T-helper 2 cell treated with Interferon-gamma antibody and Interleukin-4, amounts not matched to agents 100 ng/mL and 5 ng/mL, for 36 hours (primary cell): ENCODE measurements around the gene ACOXL. TPM values are rescaled to one million over a fixed set of nuclear protein-coding genes. Genes with fewer than 3 reads are reported as not detected.

Experiments
- intact Hi-C: fragments of 100-400 bp; cut with micrococcal nuclease; formaldehyde crosslinking; loops from one replicate; pipeline ENCODE4 v1.15.1; 2023
- total RNA-seq: library from RNA; stranded (reverse); gene quantifications from 2 replicates; pipeline ENCODE4 v1.2.3, GENCODE V29; 2022

ACOXL gene
- total RNA-seq, 1 donor from 2014 or later: 2.5 TPM

GRCh38 chr2:110852541-110853263 lies 120.3 kb downstream of the ACOXL start:
- intact Hi-C loops: loop anchor here (5.0 kb wide), 1 partner anchor 40 kb away; no protein-coding TSS in a partner anchor

DNA sequence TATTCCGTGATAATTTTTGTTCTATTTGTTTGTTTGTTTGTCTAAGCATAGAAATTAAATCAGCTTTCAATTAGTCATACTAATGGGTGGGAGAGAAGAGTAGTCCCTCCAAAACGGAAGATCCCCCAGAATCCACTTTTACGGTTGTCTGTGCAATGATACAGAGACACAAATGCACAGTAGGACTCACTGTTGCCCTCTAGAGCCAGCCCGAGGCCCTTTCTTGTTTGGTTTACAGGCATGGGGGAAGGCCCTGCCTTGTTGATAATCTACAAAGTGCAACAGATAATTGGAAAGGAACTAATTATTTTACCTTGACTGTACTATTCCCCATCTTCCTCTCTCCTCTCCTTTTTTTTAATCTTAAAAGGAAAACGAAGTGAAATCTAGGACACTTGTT lies 121.1 kb downstream of the ACOXL start:
- intact Hi-C loops: loop anchor here (5.0 kb wide), 1 partner anchor 41 kb away; no protein-coding TSS in a partner anchor

GRCh38 chr2:110853948-110854347 lies 121.6 kb downstream of the ACOXL start:
- intact Hi-C loops: loop anchor here (5.0 kb wide), 1 partner anchor 42 kb away; no protein-coding TSS in a partner anchor

GRCh38 chr2:110854355-110855081 lies 122.1 kb downstream of the ACOXL start:
- intact Hi-C loops: loop anchor here (5.0 kb wide), 4 partner anchors 42 to 263 kb away; partner anchors contain the start of gene BUB1

- intact Hi-C loops: loop anchor here (5.0 kb wide), 3 partner anchors 109 to 261 kb away; partner anchors contain the start of gene BUB1
Measured at GRCh38 chr2:110855841-110856240, 123.5 kb downstream of the ACOXL start.

DNA sequence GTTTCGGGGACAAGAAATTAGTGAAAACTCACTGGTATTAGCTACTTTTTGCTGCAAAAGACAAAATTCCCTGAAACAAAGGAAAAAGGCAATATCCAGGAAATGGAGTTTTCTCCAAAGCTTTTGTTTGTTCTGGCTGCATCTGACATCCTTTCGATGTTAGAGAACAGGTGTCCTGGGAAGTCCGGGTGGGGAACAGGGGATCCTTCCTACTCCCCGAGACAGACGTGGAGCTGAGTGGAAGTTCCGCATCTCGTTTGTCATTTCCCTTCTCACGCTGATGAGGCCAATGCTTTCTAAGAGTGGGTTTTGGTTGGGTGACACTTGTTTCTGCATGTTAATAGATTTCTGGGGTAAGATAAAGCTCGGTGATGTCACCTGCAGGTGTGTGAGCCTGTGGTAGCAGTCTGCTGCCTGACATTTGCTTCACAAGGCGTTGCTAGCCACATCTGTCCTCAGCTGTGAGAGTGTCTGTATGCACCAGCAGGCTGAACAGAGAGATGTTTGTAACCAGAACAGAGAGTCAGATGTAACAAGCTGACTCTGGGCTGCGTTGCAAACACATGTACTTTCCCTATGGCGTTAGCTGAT lies 125.9 kb downstream of the ACOXL start:
- intact Hi-C loops: loop anchor here (1.0 to 5.0 kb wide), 4 partner anchors 11 to 259 kb away; partner anchors contain the start of gene BUB1

DNA sequence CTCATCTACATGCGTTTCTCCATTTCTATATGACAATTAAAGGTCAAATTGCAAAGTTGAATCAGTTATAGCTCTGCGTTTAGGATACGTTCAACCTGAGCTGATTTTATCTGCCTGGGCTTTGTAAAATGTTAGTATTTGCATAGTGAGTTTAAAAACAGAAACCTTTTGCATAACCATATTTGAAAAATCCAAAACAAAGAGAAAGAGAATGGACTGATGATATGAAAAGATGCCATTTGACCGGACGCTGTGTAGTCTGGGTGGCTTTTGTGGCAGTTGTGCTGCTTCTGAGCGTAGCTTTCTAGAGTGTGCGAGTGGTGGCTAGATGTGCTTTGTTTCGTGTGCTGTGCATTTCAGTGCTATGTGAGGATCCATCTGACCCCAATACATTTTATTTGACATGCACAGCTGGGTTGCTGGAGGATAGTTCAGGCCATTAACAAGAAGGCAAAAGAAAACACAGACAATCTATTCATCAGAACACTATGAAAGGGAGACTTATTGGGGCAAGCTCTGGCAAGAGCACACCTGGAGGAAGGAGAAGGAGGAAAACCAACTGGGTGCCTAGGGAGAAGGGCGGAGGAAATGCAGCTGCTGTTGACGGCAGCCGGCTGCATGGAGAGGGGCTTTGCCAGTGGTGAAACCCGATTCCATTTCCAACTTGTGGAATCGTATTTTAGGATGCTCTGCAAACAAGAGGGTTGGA lies 126.8 kb downstream of the ACOXL start:
- intact Hi-C loops: loop anchor here (1.0 to 5.0 kb wide), 4 partner anchors 12 to 258 kb away; partner anchors contain the start of gene BUB1

DNA sequence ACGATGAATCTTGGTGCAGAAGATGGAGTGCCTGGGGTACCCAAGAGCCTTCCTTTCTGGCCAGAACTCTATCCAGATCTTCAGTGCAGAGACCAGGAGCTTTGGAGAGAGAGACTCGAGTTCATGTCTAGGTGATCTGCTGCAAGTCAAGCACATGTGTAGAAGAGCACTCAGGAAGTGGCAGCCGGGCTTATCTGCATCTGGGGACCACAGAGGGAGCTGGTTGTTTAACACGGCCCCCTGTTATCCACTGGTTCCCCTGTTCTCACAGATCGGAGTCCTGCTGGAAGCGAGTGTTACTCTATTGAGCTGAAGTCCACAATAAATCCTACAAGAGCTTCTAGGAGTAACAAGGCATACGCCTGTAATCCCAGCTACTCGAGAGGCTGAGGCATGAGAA lies 128.3 kb downstream of the ACOXL start:
- intact Hi-C loops: no loop called here

DNA sequence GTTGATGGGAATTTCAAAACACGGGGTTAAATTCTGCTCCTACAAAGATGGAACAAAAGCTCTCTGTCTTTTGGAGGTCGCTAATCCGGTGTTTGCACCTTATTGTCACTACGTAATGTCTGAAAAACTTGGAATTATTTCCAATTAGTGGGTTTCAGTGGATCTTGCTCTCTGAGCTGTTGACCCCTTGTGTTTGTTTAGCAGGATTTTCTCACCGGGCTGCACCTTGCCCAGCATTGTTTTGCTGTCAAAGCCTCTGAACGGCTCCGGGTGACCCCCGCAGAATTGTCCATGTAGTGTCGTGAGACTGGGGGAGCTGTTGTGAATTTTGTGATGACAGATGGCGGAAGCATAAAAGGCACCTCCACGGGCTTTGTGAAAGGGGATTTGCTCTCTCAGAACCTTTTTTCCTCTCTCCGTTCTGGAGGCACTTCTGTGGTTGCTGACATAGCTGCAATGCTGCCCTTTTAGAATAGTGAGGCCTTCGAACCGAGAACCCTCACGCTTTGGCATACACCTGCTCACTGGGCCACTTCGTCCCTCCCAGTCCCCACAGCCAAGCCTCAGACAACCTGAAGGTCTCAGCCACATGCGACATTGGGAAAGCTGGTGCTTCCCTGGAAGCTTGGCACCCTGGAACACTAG lies 129.4 kb downstream of the ACOXL start:
- intact Hi-C loops: no loop called here

- intact Hi-C loops: no loop called here
Measured at GRCh38 chr2:110863726-110864125, 131.4 kb downstream of the ACOXL start.

DNA sequence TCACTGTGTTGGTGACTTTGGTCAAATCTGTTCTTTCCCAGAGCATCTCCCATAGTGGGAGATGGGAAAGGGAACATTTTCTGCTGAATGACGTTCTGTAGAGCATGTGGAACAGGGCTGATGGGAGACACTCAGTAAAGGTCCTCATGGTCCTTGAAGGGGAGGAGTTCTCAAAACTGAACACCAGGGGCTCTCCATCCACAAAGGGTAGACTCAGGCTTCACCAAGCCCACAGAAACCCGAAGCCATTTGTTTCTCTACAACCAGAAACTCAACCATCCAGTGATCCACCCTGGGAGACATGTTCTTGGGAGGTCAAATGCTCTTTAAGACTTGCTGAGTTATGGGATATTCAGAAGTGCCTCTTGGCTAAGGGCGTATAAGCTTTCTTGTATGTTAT lies 131.8 kb downstream of the ACOXL start:
- intact Hi-C loops: no loop called here

DNA sequence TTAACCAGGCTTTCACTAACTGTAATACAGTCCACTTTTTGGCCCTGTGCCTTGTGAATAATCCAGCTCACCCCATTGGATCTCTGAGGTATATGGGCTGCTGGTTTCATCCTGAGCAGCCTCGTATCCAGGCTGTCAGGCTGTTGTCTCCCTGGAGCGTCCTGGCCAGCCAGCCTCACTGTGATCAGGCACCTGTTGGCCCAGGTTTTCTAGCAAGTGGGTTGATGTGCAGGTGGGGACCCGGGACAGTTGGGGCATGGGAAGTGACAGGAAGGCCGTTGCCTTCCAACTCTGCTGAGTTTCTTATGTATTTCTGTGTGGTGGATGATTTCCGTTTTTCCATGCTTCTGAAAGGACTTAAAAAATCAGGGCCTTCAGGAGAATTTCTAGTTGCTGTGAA lies 132.4 kb downstream of the ACOXL start:
- intact Hi-C loops: no loop called here

DNA sequence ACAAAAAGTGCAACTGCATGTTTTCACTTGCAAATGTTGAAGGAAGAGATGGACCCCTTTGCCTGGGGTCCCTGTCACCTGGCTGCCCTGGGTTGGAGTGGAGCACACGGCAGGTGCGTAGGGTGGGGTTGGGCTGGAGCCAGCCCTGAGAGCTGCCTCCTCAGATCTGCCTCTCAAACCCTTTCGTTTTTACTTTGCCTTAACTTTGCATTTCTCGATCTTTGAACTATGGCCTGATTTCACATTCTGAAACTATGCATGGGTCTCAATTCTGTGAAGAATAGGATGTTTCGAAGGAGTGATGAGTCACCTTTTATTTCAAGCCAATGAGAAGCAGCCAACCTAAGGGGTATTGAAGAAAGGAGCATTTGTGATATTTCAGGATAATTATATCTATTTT lies 132.8 kb downstream of the ACOXL start:
- intact Hi-C loops: no loop called here

- intact Hi-C loops: no loop called here
Measured at GRCh38 chr2:110866045-110866444, 133.7 kb downstream of the ACOXL start.

- intact Hi-C loops: no loop called here
Measured at GRCh38 chr2:110866466-110866865, 134.1 kb downstream of the ACOXL start.

GRCh38 chr2:110867078-110867477 lies 134.7 kb downstream of the ACOXL start:
- intact Hi-C loops: no loop called here

- intact Hi-C loops: no loop called here
Measured at GRCh38 chr2:110868971-110869370, 136.6 kb downstream of the ACOXL start.

DNA sequence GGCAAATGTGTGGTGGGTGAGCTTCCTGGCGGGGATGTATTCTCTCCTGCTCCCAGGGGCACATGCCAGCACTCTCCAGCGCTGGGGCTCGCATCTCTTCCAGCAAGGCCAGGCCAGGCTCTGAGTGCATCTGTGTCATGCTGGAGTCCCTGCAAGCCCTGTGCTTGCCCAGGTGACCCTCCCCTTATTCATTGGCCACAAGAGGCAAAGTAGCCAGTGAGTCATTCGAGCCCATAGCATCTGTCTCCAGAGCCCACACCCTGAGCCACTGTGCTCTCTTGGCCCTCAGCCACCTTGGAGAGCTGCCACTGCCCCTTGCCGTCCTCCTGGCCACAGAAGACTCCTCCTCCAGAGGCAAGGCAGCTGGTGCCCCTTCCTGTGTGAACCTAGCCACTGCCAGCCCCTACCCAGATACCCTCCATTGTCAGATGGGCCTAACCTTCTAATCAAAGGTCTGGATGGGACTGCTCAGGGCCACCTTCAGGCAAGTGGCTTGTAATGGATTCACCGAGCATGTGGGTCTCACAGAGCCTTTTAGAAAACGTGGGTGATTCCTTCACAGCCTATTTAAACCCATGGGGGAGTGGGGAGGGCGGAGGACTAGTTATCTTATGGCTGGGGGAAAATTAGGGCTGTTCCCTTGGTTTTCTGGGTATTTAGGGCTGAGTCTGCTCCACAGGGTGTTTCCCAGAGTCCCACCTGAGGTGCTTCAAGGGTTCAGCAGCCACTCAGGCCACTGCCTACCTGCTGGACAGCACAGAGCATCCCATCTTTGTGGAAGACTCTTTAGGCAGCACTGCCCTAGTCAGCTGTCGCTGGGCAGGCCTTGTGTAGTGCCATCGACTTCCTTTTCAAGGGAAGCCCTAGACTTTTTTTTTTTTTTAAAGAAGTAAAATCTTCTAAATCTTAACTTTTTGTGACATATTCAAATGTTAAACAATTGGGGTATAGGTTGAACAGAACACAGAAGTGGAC lies 137.4 kb downstream of the ACOXL start:
- intact Hi-C loops: no loop called here

DNA sequence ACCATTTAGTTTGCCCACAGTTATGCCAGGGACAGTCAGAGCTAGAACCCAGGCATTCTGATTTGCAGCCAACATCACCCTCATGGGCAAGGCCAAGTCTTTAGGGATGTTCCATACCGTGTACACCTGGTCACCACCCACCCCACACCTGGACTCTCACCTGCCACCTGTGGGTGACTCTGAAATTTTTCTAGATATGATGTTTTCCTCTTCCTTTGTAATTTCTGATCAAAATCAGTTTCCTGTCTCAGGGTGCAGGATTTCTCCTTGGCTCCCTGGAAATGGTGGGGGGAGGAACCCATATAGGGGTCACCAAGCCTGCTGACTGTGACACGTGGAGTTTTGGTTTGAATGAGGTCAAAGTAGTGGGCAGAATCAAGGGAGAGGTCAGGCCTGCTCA lies 138.2 kb downstream of the ACOXL start:
- intact Hi-C loops: no loop called here

GRCh38 chr2:110871637-110872036 lies 139.3 kb downstream of the ACOXL start:
- intact Hi-C loops: no loop called here
